Naive thymus-derived CD8-positive, alpha-beta T cell (primary cell): ENCODE data around the gene HOXC10. TPM values are rescaled to one million over a fixed set of nuclear protein-coding genes. Genes with fewer than 3 reads are reported as not detected.

ENCODE experiments used
- ATAC-seq, 2 donors: fragments of 150-1000 bp; cut with Tn5 transposase in 1 of 2; sonication (Bioruptor Pico), chemical (Tn5 transposase) in 1 of 2; 1 replicate in 1 of 2; 2 replicates in 1 of 2; pipeline ENCODE4 v1.10.0; 2021; ENCODE audit warnings: mild to moderate bottlenecking in 2 of 2, moderate library complexity in 2 of 2
- POLR2A ChIA-PET: fragments of 350-600 bp; sonication (Branson Sonifier 250); formaldehyde crosslinking; loops from one replicate; lab custom pipeline; 2021; ENCODE audit warnings: antibody characterized with exemption; lab: Charles Lee
- DNase-seq, 10 donors: peaks; one replicate each; pipeline versions ENCODE4 v3.0.0 to v3.0.0-alpha.2; 2020 to 2022
- H3K27ac Mint-ChIP-seq, 10 donors: one replicate each; pipeline ENCODE4 v1.8.0; 2020 to 2022; ENCODE audit warnings: mild to moderate bottlenecking in 10 of 10, mixed read lengths in 10 of 10, moderate library complexity in 4 of 10, inconsistent platforms in 1 of 10
- H3K27me3 Mint-ChIP-seq, 5 donors: one replicate each; pipeline ENCODE4 v1.8.0; 2021 to 2022; ENCODE audit warnings: mixed read lengths in 5 of 5
- H3K36me3 Mint-ChIP-seq, 3 donors: one replicate each; pipeline ENCODE4 v1.8.0; 2020 to 2022; ENCODE audit warnings: mixed read lengths in 3 of 3, mild to moderate bottlenecking in 2 of 3, inconsistent platforms in 1 of 3
- H3K4me1 Mint-ChIP-seq, 4 donors: one replicate each; pipeline ENCODE4 v1.8.0; 2021 to 2022; ENCODE audit warnings: mixed read lengths in 4 of 4
- H3K4me3 Mint-ChIP-seq, 10 donors: one replicate each; pipeline ENCODE4 v1.8.0; 2020 to 2022; ENCODE audit warnings: mild to moderate bottlenecking in 10 of 10, mixed read lengths in 10 of 10, moderate library complexity in 6 of 10, inconsistent platforms in 1 of 10
- H3K9me3 Mint-ChIP-seq, 9 donors: one replicate each; pipeline ENCODE4 v1.8.0; 2020 to 2022; ENCODE audit warnings: mixed read lengths in 9 of 9, mild to moderate bottlenecking in 3 of 9, inconsistent platforms in 1 of 9, moderate library complexity in 1 of 9
- polyA plus RNA-seq, 3 donors: library from polyadenylated mRNA; unstranded; fragments of 300-500 nt; fragmentation: Illumina TruSeq; gene quantifications; one replicate each; pipeline ENCODE4 v1.2.3, GENCODE V29; 2021
- total RNA-seq, 8 experiments: library from RNA in 2 of 8; stranded (reverse) in 2 of 8; gene quantifications; one replicate each; pipeline ENCODE4 v1.2.3 and lab custom pipeline; 2021 to 2026

HOXC10 gene
- total and polyA plus RNA-seq, 5 experiments from 2014 or later, result not detected

- H3K4me3 Mint-ChIP-seq, result peak overlapping the region in 3 of 10 donors; percentile 0 to 24 (median 2)
- no peak for DNase-seq
- H3K36me3 Mint-ChIP-seq, result peaks cover 3 to 11% (median 11%) of the 10 kb centered on the region in 3 donors
- peaks cover 0 to 3% (median 0%) of the 10 kb centered on the region in 9 donors for H3K9me3 Mint-ChIP-seq
- H3K27me3 Mint-ChIP-seq, result peaks cover 59 to 94% (median 77%) of the 10 kb centered on the region in 5 donors
- H3K4me1 Mint-ChIP-seq, result peaks cover 22 to 50% (median 40%) of the 10 kb centered on the region in 4 donors
- H3K27ac Mint-ChIP-seq, result peak overlapping the region in 1 of 10 donors; percentile 86
- POLR2A ChIA-PET, result no interaction called here
- no peak for ATAC-seq
These were observed 24.5 kb upstream of the HOXC10 start for GRCh38 chr12:53960187-53961024.

DNA sequence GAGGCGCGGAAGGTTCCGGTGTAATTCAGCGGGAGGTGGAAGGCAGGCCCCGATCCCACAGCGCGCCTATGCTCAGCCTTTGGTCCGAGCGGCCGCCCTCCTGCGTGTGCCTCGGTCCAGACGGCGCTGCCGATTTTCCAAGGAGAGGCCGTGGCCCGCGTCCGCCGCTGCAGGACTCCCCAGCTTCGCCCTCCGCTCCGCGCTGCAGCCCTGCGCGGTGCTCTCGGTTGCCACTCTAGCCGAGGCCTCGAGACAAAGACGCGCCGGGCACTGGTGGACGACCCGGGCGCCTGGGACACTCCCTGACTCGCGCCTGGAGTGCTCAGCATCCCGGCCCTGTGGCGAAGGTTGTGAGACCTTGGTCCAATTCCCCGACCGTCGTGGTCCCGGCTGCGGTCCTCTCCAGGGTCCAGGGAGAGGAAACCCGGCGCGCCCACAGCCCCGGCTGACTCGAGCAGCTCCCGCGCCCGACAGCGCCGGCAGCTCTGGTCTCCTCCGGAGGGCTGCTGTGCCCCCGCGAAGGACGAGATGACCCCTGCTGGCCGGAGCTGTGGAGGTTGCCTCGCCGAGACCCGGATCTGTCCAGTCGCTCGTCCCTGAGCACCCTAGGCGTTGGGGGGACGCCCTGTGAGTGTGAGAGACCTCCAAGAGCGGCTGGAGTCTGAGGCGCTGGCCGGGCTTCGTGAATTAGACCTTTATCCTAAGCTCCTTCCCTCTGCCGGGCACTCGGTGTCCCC is 23.8 kb upstream of the HOXC10 start:
- Mint-ChIP-seq H3K27me3 (peaks cover 57 to 94% (median 77%) of the 10 kb centered on the region in 5 donors), H3K9me3 (peaks cover 0 to 5% (median 0%) of the 10 kb centered on the region in 9 donors), H3K36me3 (peaks cover 3 to 15% (median 11%) of the 10 kb centered on the region in 3 donors), H3K4me3 (no peak overlapping the region), H3K27ac (no peak overlapping the region), H3K4me1 (peaks cover 24 to 50% (median 42%) of the 10 kb centered on the region in 4 donors)
- DNase-seq, result no peak
- ATAC-seq, result no peak
- POLR2A ChIA-PET, result no interaction called here

DNA sequence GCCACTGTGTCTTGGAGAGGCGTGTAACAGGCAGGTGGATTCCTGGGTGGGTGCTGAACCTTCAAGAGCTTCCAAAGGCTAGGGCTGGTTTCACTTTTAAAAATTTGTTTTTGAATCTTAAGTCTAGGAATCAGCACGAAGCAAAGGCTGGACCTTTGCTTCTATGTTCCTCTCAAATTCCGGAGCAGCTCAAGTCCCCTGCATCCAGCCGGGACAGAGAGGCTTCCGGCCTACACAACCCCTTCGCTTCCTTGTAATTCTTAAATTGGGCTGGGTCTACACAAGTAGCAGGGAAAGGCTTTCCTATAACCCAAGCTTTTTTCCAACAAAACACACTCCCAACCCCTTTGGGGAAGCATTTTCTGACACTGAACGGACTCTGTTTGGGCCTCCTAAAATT is 21.9 kb upstream of the HOXC10 start:
- no peak overlapping the region for H3K4me3 Mint-ChIP-seq
- peaks cover 23 to 45% (median 40%) of the 10 kb centered on the region in 4 donors for H3K4me1 Mint-ChIP-seq
- H3K27ac Mint-ChIP-seq, result peak overlapping the region in 2 of 10 donors; percentile 23 to 25
- H3K9me3 Mint-ChIP-seq, result peaks cover 0 to 5% (median 0%) of the 10 kb centered on the region in 9 donors
- no peak for DNase-seq
- POLR2A ChIA-PET, result no interaction called here
- peaks cover 3 to 18% (median 11%) of the 10 kb centered on the region in 3 donors for H3K36me3 Mint-ChIP-seq
- ATAC-seq, result no peak
- peaks cover 66 to 94% (median 82%) of the 10 kb centered on the region in 5 donors for H3K27me3 Mint-ChIP-seq

DNA sequence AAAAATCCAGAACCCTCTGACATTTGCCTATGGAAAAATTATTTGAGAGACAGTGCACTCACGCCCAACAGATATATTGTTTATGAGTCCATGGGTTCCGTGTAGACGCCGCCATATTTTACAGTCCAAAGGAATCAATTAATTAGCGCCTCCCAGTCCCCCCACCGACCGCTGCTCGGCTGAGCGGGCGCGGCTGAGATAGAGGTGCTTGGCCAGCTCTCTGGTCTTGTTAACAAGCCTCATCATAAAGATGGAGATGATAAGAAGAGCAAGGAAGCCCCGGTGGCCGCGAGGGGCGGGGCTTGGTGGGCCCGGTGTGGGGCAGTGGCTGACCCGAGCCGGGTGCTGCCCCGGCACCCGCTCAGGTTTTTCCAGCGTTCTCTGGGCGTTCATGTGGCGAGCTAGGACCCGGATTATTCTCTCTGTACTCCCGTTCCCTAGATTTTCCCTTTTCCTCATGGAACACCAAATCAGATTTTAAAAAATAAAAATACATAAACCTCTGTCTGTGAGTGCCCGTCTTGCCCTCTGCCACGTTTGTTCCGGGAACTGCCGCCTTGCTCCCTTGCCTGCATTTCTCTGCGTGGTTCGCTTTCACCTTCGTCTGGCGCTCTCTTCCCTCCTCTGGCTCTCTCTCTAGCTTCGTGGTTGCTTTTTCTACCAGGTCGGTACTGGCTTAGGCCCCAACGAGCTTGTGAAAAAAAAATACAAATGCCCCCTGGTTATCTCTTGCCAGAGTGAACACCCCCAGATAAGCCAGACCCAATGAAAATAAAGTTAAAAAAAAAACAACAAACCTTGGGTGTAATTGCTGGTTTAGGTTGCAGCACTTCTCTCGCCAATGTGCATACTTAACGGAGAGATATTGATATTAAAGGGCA is 21.3 kb upstream of the HOXC10 start:
- peak overlapping the region in 6 of 10 donors; percentile 1 to 66 (median 24) for H3K4me3 Mint-ChIP-seq

DNA sequence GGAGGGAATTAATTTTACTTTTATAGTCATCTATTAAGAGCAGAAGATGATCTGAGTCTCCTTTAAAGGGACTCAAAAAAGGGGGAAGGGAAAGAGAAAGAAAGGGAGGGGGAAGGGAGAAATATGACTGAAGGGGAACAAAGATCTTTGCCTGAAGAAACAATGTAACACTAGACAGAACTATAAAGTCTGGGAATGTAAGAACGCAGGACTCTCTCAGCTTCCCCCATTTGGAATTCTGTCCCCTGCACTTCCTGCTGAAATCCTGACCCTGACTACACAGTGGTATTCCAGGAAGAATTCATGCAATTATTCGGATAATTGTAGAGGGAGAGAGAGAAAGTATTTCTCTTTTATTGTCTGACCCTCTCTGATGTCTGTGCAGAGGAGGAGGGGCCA is 20.6 kb upstream of the HOXC10 start:
- Mint-ChIP-seq H3K27me3 (peaks cover 70 to 94% (median 83%) of the 10 kb centered on the region in 5 donors), H3K4me1 (peaks cover 21 to 45% (median 40%) of the 10 kb centered on the region in 4 donors), H3K36me3 (peaks cover 3 to 18% (median 11%) of the 10 kb centered on the region in 3 donors), H3K9me3 (peaks cover 0 to 5% (median 0%) of the 10 kb centered on the region in 9 donors), H3K4me3 (peak overlapping the region in 7 of 10 donors; percentile 2 to 67 (median 46)), H3K27ac (peak overlapping the region in 1 of 10 donors; percentile 23)
- no peak for DNase-seq
- no peak for ATAC-seq
- POLR2A ChIA-PET, result interaction anchor here (0.8 kb wide), 1 partner anchor 12 kb away, joined by 3 read pairs; no protein-coding TSS in a partner anchor

More for the DNA sequence above, 21.3 kb upstream of the HOXC10 start:
- DNase-seq, result no peak
- Mint-ChIP-seq H3K9me3 (peaks cover 0 to 5% (median 0%) of the 10 kb centered on the region in 9 donors), H3K36me3 (peaks cover 3 to 18% (median 11%) of the 10 kb centered on the region in 3 donors), H3K4me1 (peaks cover 21 to 45% (median 40%) of the 10 kb centered on the region in 4 donors), H3K27ac (peak overlapping the region in 2 of 10 donors; percentile 23 to 29), H3K27me3 (peaks cover 66 to 94% (median 82%) of the 10 kb centered on the region in 5 donors)
- no peak for ATAC-seq
- POLR2A ChIA-PET, result interaction anchor here (0.8 kb wide), 1 partner anchor 13 kb away, joined by 3 read pairs; no protein-coding TSS in a partner anchor

GRCh38 chr12:53965281-53966084 is 19.5 kb upstream of the HOXC10 start:
- Mint-ChIP-seq H3K4me1 (peaks cover 21 to 38% (median 35%) of the 10 kb centered on the region in 4 donors), H3K4me3 (peak overlapping the region; percentile 2 to 77 (median 56)), H3K9me3 (peaks cover 0 to 5% (median 0%) of the 10 kb centered on the region in 9 donors), H3K27me3 (peaks cover 63 to 94% (median 84%) of the 10 kb centered on the region in 5 donors), H3K36me3 (peaks cover 0 to 15% (median 7%) of the 10 kb centered on the region in 3 donors), H3K27ac (peak overlapping the region in 2 of 10 donors; percentile 20 to 85)
- ATAC-seq (no peak), DNase-seq (no peak)
- POLR2A ChIA-PET, result interaction anchor here (0.6 kb wide), 1 partner anchor 10 kb away, joined by 4 read pairs; no protein-coding TSS in a partner anchor

DNA sequence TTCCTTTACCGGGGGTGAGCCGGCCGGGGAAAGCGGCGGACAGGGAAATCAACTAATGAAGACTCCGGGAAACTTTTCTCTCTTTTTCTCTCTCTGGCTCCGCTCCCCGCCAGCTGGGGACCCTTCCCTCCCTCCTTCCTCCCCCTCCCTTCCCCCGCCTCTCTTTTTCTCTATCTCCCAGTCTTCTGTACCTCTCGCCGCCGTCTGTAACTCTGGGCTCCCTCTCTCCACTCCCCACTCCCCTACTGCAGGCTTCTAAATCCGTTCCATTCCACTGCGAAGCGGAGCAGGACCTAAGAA is 18.9 kb upstream of the HOXC10 start:
- peaks cover 0 to 5% (median 0%) of the 10 kb centered on the region in 9 donors for H3K9me3 Mint-ChIP-seq
- H3K4me3 Mint-ChIP-seq, result peak overlapping the region in 9 of 10 donors; percentile 54 to 85 (median 74)
- H3K4me1 Mint-ChIP-seq, result peaks cover 21 to 38% (median 34%) of the 10 kb centered on the region in 4 donors
- POLR2A ChIA-PET, result interaction anchor here (0.7 kb wide), 1 partner anchor 22 kb away, joined by 5 read pairs; no protein-coding TSS in a partner anchor
- H3K27ac Mint-ChIP-seq, result no peak overlapping the region
- DNase-seq, result no peak
- no peak for ATAC-seq
- peaks cover 63 to 95% (median 88%) of the 10 kb centered on the region in 5 donors for H3K27me3 Mint-ChIP-seq
- H3K36me3 Mint-ChIP-seq, result peaks cover 0 to 13% (median 7%) of the 10 kb centered on the region in 3 donors

DNA sequence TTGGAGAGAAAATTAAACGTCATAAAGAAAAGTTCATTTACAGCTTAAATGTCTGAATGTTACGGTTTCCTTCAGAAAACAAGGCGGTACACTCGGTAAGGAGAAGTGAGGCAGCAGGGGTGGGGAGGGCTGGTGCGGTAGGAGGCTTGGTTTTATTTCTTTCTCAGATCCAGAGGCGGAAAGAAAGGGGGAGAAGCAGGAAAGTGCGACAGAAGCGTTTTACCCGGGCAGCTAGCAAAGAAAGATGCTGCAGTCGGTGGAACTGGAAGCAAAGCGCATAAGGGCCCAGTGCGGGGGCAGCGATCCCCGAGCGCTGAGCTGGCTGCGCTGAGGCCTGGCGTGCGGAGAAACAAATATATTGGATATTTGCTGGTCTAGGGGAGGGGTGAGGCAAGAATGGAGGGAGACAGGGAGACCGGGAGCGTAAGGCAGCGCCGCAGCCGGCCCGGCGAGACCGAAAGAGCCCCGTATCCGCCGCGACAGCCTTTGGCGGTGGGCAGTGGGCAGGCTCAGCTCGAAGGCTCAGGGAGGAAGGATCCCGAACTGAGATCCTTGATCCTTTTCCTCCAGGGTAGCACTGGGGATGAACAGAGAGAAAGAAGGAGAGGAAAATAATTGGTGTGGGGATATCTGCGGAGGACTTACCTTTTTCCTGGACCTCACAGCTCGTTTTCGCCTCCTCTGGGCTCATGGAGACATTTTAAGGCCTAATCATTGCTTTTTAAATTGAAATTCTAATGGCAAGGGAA is 18.4 kb upstream of the HOXC10 start:
- Mint-ChIP-seq H3K9me3 (peaks cover 0 to 5% (median 0%) of the 10 kb centered on the region in 9 donors), H3K4me1 (peaks cover 21 to 38% (median 34%) of the 10 kb centered on the region in 4 donors), H3K27me3 (peaks cover 68 to 99% (median 93%) of the 10 kb centered on the region in 5 donors), H3K4me3 (peak overlapping the region; percentile 54 to 85 (median 73)), H3K27ac (peak overlapping the region in 1 of 10 donors; percentile 82), H3K36me3 (peaks cover 0 to 13% (median 7%) of the 10 kb centered on the region in 3 donors)
- ATAC-seq, result peak; percentile 12 to 22
- POLR2A ChIA-PET, result interaction anchor here (0.7 kb wide), 1 partner anchor 22 kb away, joined by 5 read pairs; no protein-coding TSS in a partner anchor
- no peak for DNase-seq

GRCh38 chr12:53967421-53967925 is 17.5 kb upstream of the HOXC10 start:
- DNase-seq (no peak), ATAC-seq (no peak)
- Mint-ChIP-seq H3K27me3 (peaks cover 67 to 100% (median 93%) of the 10 kb centered on the region in 5 donors), H3K9me3 (peaks cover 0 to 7% (median 2%) of the 10 kb centered on the region in 9 donors), H3K4me1 (peaks cover 21 to 38% (median 34%) of the 10 kb centered on the region in 4 donors), H3K27ac (peak overlapping the region in 1 of 10 donors; percentile 49), H3K4me3 (peak overlapping the region in 2 of 10 donors; percentile 49 to 56), H3K36me3 (peaks cover 2 to 13% (median 7%) of the 10 kb centered on the region in 3 donors)
- POLR2A ChIA-PET, result no interaction called here
